Natural killer cell (primary cell): ENCODE data around the gene ALDH1A3. TPM values are rescaled to one million over a fixed set of nuclear protein-coding genes. Genes with fewer than 3 reads are reported as not detected.

Source experiments
- ATAC-seq, 3 donors: fragments of 150-1000 bp in 2 of 3; fragments of 200-7000 bp in 1 of 3; cut with Tn5 transposase; 1 replicate in 1 of 3; 2 replicates in 2 of 3; pipeline ENCODE4 v1.10.0; 2021; ENCODE audit warnings: mild to moderate bottlenecking in 2 of 3, moderate library complexity in 2 of 3
- DNase-seq, 2 donors: peaks; one replicate each; pipeline versions ENCODE4 v3.0.0 to v3.0.0-alpha.2; 2013 to 2021; ENCODE audit warnings: mixed read lengths in 1 of 2
- H3K27ac ChIP-seq: one replicate; pipeline ENCODE4 v1.5.1; 2013; ENCODE audit warnings: mild to moderate bottlenecking, low read length
- H3K27me3 ChIP-seq: one replicate; pipeline ENCODE4 v1.6.1; 2013; ENCODE audit warnings: low read length; ENCODE audit not compliant: control insufficient read depth, insufficient read depth
- H3K36me3 ChIP-seq: one replicate; pipeline ENCODE4 v1.6.1; 2013; ENCODE audit warnings: low read length; ENCODE audit not compliant: control insufficient read depth, insufficient read depth
- H3K4me1 ChIP-seq: one replicate; pipeline ENCODE4 v1.6.1; 2013; ENCODE audit warnings: low read length; ENCODE audit not compliant: control insufficient read depth, insufficient read depth
- H3K4me3 ChIP-seq: one replicate; pipeline ENCODE4 v1.5.1; 2013; ENCODE audit warnings: low read length
- H3K9me3 ChIP-seq: one replicate; pipeline ENCODE4 v1.6.1; 2013; ENCODE audit warnings: low read length; ENCODE audit not compliant: control insufficient read depth, insufficient read depth
- H3K27ac Mint-ChIP-seq, 2 donors: one replicate each; pipeline ENCODE4 v1.8.0; 2022; ENCODE audit warnings: mild to moderate bottlenecking in 2 of 2, mixed read lengths in 2 of 2, moderate library complexity in 1 of 2
- H3K27me3 Mint-ChIP-seq, 2 donors: one replicate each; pipeline ENCODE4 v1.8.0; 2022; ENCODE audit warnings: low read depth in 2 of 2, mixed read lengths in 2 of 2
- H3K36me3 Mint-ChIP-seq: one replicate; pipeline ENCODE4 v1.8.0; 2022; ENCODE audit warnings: mixed read lengths
- H3K4me1 Mint-ChIP-seq, 2 donors: one replicate each; pipeline ENCODE4 v1.8.0; 2022; ENCODE audit warnings: mixed read lengths in 2 of 2
- H3K4me3 Mint-ChIP-seq: one replicate; pipeline ENCODE4 v1.8.0; 2022; ENCODE audit warnings: mild to moderate bottlenecking, moderate library complexity, mixed read lengths
- H3K9me3 Mint-ChIP-seq, 2 donors: one replicate each; pipeline ENCODE4 v1.8.0; 2022; ENCODE audit warnings: mixed read lengths in 2 of 2
- WGBS: methylation state at CpG from one replicate; pipeline ENCODE4 v1.1.7; 2013; ENCODE audit warnings: missing lambda C conversion rate; ENCODE audit not compliant: insufficient coverage; 5-methylcytosine and 5-hydroxymethylcytosine counted together
- intact Hi-C: fragments of 100-400 bp; cut with micrococcal nuclease; formaldehyde crosslinking; loops from one replicate; pipeline ENCODE4 v1.14.2; 2022
- total RNA-seq, 4 donors: library from RNA; stranded (reverse); fragments of 120-200 nt in 1 of 4; gene quantifications; one replicate each; pipeline versions ENCODE4 v1.2.3 to v1.2.4, GENCODE V29; 2013 to 2022
- TF ChIP-seq, protein P1 (sequence below): fragments of 200-600 bp; IDR thresholded peaks from one replicate; pipeline ENCODE4 v1.8.0; 2022; ENCODE audit warnings: antibody characterized with exemption

ALDH1A3 gene
- total RNA-seq, 3 donors from 2014 or later (not counting 1 experiment from before 2014, with no cell fraction given): not detected

DNA sequence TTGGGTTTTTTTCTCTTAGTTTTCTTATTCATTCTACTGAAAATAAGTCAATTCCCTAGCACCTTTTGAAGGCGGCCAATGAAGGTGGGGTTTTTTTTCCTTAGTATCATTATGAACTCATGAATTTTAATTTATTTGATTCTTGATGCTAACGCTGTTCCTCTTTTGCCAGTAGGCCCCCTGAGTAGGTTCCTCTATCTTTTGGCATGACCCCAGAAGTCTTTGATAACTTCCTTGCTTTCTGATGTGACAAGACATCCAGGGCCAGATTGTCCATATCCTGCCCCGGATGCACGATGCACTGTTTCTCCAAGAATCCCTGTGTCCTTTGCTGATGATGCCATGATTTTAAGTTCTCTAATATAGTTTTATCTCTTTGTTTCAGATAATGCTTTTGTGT, 60.2 kb downstream of the ALDH1A3 start:
- Mint-ChIP-seq H3K4me3 (no peak overlapping the region), H3K27ac (no peak overlapping the region), H3K9me3 (no peaks in the 10 kb centered on the region), H3K27me3 (peaks cover 0 to 7% of the 10 kb centered on the region in 2 donors), H3K36me3 (no peaks in the 10 kb centered on the region), H3K4me1 (no peaks in the 10 kb centered on the region)
- ATAC-seq (no peak), DNase-seq (no peak)
- Histone ChIP-seq H3K27me3 (no peaks in the 10 kb centered on the region), H3K4me1 (peaks cover 4% of the 10 kb centered on the region), H3K9me3 (no peaks in the 10 kb centered on the region), H3K27ac (no peak overlapping the region), H3K4me3 (no peak overlapping the region), H3K36me3 (no peaks in the 10 kb centered on the region)
- intact Hi-C loops: no loop called here
- 21% methylated on average over 3 of the region's 4 CpGs for WGBS
- TF ChIP-seq, protein P1, sequence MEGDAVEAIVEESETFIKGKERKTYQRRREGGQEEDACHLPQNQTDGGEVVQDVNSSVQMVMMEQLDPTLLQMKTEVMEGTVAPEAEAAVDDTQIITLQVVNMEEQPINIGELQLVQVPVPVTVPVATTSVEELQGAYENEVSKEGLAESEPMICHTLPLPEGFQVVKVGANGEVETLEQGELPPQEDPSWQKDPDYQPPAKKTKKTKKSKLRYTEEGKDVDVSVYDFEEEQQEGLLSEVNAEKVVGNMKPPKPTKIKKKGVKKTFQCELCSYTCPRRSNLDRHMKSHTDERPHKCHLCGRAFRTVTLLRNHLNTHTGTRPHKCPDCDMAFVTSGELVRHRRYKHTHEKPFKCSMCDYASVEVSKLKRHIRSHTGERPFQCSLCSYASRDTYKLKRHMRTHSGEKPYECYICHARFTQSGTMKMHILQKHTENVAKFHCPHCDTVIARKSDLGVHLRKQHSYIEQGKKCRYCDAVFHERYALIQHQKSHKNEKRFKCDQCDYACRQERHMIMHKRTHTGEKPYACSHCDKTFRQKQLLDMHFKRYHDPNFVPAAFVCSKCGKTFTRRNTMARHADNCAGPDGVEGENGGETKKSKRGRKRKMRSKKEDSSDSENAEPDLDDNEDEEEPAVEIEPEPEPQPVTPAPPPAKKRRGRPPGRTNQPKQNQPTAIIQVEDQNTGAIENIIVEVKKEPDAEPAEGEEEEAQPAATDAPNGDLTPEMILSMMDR: no peak

DNA sequence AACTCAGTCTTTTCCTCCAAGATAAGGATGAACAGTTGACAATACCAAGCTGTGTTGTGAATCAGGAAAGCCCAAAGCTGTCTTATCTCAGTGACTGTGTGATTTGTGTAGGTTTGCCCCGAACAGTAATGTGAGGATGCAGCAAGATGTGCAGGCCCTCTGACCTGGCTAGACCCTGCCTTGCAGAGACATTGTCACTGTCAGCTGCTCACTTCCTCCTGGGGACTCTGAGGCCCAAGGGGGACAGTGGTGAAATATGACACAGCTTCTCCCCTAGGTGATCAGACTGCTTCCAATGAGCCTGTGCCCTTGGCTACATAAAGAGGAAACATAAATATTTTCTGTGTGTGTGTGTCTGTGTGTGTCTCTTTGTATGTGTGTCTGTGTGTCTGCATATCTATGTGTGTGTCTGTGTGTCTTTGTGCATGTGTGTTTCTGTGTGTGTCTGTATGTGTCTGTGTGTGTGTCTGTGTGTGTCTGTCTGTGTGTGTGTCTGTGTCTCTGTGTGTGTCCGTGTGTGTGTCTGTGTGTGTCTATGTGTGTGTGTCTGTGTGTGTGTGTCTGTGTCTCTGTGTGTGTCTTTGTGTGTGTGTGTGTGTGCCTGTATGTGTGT, 61.2 kb downstream of the ALDH1A3 start:
- peak in 2 of 3 donors; percentile 29 to 57 for ATAC-seq
- Mint-ChIP-seq H3K9me3 (no peaks in the 10 kb centered on the region), H3K36me3 (no peaks in the 10 kb centered on the region), H3K27ac (no peak overlapping the region), H3K4me1 (no peaks in the 10 kb centered on the region), H3K27me3 (peaks cover 0 to 3% of the 10 kb centered on the region in 2 donors), H3K4me3 (no peak overlapping the region)
- no peak overlapping the region for H3K4me3 ChIP-seq
- DNase-seq: no peak
- H3K9me3 ChIP-seq: no peaks in the 10 kb centered on the region
- TF ChIP-seq, protein P1: no peak
- intact Hi-C loops: no loop called here
- WGBS: 89% methylated on average over 2 of the region's 2 CpGs
- no peaks in the 10 kb centered on the region for H3K27me3 ChIP-seq
- H3K36me3 ChIP-seq: no peaks in the 10 kb centered on the region
- H3K27ac ChIP-seq: no peak overlapping the region
- H3K4me1 ChIP-seq: no peaks in the 10 kb centered on the region

DNA sequence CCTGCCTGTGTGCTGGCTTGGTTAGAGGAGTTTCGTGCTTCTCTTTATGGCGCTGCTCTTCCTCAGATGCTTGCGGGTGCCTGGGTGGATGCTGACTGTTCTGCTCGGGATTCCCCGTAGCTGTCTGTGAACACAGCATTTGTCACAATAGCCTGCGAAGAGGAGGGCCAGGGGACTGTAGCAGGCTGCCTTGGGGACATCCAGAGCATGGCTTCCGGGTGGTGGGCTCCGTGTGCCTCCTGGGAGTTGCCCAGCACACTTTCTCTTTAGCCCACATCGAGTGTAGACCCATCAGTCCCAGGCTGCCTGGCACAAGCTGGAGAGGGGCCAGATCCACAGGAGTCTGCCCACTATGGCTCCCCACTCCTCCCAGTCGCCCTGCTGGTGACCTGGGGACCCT, 61.9 kb downstream of the ALDH1A3 start:
- ATAC-seq (peak in 1 of 3 donors; percentile 30), DNase-seq (no peak)
- Histone ChIP-seq H3K27ac (no peak overlapping the region), H3K4me3 (no peak overlapping the region), H3K27me3 (no peaks in the 10 kb centered on the region), H3K4me1 (no peaks in the 10 kb centered on the region), H3K36me3 (no peaks in the 10 kb centered on the region), H3K9me3 (no peaks in the 10 kb centered on the region)
- Mint-ChIP-seq H3K4me1 (no peaks in the 10 kb centered on the region), H3K36me3 (no peaks in the 10 kb centered on the region), H3K4me3 (no peak overlapping the region), H3K27ac (no peak overlapping the region), H3K9me3 (no peaks in the 10 kb centered on the region), H3K27me3 (peaks cover 0 to 3% of the 10 kb centered on the region in 2 donors)
- TF ChIP-seq, protein P1: no peak
- 83% methylated on average over 10 of the region's 10 CpGs for WGBS
- intact Hi-C loops: no loop called here
